Measurements from ENCODE around the gene CHST13.

CHST13 gene

DNA sequence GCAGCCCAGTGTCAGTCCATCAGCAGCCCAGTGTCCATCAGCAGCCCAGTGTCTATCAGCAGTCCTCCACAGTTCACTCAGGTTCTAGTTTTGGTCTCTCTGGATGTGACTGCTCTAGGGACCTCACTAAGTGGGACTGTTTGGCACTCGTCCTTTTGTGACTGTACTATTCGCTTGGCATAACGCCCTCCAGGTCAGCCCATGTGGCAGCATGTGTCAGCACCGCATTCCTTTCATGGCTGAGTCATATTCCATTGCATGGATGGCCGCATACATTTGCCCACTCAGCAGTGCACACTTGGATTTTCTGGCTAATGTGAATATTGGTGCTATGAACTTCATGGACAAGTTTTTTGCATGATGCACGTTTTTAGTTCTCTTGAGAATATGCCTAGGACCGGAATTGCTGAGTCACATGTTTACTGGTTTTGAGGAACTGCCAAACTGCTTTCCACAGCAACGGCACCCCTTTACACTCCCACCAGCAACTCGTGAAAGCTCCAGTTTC lies 16.4 kb downstream of the CHST13 start:
- no peak for DNase-seq (ENCODE audit: low read depth in 2 of 2)

DNA sequence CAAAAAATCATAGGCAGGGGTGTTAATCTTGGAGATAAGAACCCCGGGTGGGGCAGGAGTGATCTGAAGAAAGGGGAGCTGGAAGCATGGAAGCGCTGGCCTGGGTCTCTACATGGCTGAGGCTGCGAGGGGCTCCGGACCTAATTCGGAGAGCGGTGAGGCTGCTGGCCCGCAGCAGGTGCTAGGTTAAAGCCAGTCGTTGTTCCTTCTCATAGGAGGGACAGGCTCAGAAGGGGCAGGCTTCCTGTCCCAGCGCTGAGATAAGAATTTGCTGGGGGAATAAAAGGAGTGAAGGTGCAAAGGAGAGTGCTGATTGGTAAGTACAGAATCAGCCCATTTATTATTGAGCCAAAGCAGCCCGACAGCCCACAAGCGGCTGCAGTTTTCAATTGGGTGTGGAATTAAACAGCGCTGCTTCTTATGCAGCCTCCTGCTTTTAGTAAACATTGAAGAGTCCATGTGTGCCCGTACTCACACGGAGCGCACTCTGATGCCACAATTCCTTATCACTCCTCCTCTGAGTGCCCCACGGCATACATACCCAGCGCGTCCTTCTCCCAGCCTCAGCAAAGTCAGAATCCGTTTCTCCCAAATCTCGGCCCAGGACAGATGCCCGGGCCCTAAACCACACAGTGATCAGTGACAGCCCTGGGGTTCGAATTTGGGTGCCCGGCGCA lies 17.1 kb downstream of the CHST13 start:
- DNase-seq (ENCODE audit: low read depth in 2 of 2): no peak

DNA sequence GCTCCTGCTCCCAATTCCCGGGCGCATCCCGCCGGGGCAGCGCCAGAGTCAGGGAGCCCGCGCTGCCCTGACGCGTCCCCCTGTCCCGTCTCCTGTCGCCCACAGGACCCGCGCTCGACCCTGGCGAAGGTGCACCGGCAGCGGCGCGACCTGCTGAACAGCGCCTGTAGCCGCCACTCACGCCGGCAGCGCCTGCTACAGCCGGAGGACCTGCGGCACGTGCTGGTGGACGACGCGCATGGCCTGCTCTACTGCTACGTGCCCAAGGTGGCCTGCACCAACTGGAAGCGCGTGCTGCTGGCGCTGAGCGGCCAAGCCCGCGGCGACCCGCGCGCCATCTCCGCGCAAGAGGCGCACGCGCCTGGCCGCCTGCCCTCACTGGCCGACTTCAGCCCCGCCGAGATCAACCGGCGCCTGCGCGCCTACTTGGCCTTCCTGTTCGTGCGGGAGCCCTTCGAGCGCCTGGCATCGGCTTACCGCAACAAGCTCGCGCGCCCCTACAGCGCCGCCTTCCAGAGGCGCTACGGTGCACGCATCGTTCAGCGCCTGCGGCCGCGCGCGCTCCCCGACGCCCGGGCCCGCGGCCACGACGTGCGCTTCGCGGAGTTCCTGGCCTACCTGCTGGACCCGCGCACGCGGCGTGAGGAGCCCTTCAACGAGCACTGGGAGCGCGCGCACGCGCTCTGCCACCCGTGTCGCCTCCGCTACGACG lies 17.8 kb downstream of the CHST13 start:
- DNase-seq (ENCODE audit: low read depth in 2 of 2): no peak

DNA sequence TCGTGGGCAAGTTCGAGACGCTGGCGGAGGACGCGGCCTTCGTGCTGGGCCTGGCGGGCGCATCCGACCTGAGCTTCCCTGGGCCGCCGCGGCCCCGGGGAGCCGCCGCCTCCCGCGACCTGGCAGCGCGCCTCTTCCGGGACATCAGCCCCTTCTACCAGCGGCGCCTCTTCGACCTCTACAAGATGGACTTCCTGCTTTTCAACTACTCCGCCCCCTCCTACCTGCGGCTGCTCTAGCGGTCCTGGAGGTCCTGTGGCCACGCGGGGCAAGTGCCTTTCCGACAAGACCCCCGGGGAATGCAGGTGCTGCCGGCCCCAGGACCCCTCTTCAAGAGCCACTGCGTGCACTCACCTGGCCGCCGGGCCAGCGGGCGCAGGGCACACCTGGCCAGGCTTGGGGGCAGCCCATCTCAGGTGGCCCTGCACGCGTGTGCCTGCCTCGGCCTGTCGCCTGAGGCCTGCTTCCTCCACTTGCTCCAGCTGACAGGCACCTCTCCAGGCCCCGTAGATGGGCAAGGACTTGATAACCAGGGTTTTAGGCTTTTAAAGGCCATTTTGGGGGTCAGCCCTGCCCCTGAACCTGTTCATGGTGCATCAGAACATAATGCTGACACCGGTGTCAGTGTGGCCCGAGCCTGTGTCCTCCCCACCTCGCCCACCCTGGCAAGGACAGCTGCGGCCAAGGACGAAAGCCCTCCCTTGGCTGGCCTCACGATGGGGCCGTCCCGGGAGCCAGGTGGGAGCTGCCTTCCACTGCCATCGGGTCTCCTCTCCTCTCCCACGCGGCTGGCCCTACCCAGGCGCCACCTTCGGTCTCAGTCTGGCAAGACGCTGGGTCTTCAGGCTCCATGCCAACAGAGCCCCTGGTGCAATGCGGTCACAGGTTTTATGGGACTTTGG lies 18.6 kb downstream of the CHST13 start:
- no peak for DNase-seq (ENCODE audit: low read depth in 2 of 2)

DNA sequence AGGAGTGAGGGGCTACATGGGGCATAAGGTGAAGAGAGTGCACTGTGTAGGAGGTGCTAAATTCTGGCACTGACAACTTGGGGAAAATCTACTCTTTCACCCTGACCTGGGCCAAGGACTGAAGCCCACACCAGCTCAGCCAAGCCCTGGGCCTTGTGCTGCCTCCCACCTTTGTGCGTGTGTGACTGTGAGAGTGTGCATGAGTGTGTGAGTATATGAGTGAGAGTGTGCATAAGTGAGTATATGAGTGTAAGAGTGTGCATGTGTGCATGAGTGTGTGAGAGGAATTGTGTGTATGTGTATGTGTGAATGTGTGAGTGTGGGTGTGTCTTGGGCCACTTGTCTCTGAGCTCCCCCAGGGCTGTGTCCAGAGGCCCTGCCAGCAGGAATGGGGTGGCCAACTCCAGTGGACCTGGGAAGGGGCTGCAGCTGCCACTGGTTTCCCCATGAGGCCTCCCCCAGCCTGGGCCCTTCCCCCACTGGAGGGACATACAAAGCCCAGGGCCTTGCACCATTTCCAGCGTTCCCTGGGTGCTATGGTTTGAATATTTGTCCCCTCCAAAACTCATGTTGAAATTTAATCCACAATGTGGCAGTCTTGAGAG lies 19.6 kb downstream of the CHST13 start:
- DNase-seq (ENCODE audit: low read depth in 2 of 2): no peak

DNA sequence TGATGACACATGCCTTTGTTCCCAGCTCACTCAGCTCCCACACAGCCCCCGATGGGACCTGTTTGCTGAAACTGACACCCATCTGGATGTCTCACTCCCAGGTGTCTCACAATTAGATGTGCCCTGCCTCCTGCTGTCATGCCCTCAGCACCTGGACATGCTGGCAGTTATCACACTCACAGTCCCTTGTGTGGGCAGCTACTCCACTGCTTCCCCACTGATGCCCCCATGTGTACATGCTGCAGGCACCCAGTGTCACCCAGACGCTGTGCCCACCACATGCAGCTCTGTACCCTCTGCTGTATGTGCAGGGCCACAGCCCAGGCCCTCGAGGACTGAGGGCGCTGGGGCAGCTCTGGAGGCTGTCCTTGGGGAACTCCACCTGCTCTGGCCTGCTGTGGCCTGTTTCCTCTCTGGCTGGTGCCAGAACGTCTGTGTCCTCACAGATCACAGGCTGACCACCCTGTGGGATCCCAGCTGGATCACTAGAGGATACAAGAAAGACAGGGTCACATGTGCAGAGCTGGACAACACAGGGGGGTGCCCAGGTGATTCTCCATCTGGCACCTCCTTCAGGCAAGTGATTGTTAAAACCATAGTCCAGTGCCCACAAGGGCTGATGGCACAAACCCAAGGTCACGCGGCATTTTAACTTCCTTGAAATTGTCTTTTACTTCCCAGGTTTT lies 20.8 kb downstream of the CHST13 start:
- DNase-seq (ENCODE audit: low read depth in 2 of 2): no peak

DNA sequence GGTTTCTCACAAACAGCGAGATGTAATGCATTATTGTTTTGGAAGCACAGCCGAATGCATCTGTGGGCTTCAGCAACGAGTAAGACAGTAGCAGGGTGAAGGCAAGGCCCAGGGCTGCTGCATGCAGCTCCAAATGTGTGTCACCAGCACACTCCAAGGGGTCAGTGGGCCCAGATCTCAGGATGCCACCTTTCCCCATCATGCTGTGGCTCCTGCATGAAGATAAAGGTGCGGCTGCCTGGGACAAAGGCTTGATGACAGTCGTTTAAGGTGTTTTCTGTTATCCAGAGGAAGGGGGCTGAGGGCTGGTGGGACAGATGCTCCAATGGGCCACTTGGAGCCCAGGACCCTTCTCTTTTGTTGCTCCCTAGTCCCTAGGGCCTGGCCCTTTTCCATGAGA lies 21.6 kb downstream of the CHST13 start:
- DNase-seq (ENCODE audit: low read depth in 2 of 2): no peak

DNA sequence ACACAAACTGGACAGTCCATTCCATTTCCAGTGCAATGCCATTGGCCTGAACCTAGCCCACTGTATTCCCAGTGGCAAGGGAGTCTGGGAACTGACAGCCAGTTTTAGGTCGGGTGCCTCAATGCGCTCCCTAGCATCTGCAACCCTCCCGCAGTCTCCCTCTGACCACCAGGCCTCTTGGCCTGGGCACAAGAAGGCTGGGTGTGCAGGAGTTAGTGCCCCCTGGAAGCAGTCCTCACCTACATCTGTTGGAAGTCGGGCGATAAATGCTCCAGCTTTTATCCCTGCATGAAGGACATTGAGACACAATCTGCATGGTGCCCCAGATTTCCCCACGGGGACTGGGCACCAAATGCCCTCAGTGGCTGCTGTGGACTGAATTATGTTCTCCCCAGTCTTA lies 22.1 kb downstream of the CHST13 start:
- no peak for DNase-seq (ENCODE audit: low read depth in 2 of 2)

DNA sequence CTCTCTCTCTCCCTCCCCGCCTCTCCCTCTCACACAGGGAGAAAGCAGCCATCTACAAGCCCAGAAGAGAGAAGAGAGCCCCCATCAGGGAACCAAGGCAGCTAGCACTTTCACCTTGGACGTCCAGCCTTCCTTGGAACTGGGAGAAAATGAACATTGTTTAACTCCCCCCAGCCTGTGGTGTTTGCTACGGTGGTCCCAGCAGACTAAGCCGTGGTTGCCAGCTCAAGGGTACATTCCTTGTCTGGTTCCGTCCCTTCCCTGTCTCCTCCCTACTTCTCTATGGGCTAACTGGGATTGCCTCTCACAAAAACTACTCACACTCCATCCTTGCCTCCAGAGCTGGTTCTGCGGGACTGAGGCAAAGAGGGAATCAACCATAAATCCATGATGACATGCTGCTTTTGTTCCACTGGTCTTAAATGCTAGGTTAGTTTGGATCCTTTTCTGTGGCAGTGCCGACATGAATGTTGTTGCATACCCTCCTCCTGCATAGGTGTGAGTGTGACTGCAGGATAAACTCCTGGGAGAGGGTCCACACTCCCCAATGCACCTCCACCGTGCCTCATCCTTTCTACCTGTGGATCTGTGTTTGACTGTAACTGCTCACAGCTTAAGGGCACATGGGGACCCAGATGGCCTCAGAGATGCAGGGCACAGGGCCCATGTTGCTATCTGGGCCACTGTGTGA lies 22.7 kb downstream of the CHST13 start:
- no peak for DNase-seq (ENCODE audit: low read depth in 2 of 2)

DNA sequence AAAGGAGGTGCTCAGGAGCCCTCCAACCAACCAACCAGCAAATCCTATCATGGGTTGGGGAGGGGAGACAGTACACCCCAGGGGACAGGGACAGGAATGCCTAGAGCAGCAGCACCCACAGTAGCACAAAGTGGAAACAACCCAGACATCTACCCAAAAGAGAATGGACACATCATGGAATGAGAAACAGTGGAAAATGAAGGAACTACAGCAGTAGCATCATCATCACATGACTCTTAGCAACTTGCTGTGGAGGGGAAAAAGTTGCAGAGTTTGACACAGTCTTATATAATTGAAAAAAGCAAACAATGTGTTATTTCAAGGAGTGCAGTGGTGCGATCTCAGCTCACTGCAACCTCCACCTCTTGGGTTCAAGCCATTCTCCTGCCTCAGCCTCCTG lies 23.8 kb downstream of the CHST13 start:
- DNase-seq (ENCODE audit: low read depth in 2 of 2): no peak

DNA sequence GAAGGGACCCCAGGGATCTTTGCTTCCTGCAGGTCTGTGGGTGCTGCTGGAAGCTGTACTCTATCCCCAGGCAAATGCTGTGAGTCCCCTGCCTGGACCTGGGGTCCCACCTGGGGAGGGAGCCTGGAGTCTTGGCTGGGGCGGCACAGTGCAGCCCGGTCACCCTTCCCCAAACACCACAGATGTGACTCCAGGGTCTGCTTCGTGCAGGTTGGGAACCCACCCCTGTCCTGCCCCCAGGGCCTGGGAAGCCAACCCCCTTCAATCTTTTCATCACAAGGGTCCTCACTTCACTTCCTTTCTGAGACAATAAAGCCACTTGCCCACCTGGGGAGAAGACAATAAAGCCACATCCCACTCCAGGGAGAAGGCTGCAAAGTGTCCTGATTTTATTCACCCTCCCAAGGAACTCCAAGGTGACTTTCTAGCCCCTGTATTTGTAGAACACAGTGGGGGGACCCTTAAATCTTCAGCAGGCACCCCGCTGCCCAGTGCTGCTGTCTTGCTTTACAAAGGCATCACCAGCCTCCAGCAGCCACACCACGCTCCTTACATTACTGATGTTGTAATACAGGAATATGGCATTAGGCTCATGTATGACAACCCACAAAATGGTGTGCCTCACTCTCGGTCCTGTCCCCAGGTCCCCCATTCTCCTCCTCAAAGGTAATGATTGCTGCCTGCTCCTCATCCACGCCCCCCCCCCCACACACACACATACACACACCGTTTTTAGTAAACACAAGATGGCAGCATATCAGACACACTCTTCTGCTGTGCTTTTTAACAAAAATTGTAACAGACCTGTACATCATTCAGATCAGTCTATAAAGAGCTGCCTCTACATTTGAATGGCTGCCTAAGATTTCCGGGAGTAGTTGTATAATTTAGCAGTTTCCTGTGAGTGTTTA lies 24.9 kb downstream of the CHST13 start:
- DNase-seq (ENCODE audit: low read depth in 2 of 2): no peak

DNA sequence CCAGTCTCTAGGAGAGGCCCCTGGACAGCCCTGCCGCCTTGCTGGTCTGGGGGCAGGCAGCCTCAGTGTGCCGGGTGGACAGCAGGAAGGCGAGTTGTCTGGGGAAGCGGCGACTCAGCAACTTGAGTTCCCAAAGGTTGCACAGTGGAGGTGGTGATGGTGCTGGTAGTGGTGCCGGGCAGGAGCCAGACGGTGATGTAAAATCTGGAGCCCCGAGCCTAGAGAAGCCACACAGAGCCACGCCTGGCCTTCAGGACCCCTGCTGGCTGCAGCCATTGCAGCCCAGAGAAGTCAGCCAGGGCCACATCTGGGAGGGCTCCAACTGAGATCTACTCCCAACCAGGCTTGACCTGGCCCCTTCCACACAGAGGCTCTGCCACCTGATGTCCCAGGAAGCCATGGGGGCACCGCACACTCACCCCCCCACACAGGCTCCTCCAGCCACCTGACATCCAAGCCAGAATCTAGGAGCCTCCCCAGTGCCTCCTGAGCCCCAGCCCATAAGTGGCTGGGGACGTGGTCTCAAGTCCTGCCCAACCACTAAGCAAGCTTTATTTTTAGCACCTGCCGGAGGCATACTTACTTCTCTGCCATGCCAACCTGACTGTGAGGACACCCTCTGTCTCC lies 26.0 kb downstream of the CHST13 start:
- DNase-seq (ENCODE audit: low read depth in 2 of 2): no peak

DNA sequence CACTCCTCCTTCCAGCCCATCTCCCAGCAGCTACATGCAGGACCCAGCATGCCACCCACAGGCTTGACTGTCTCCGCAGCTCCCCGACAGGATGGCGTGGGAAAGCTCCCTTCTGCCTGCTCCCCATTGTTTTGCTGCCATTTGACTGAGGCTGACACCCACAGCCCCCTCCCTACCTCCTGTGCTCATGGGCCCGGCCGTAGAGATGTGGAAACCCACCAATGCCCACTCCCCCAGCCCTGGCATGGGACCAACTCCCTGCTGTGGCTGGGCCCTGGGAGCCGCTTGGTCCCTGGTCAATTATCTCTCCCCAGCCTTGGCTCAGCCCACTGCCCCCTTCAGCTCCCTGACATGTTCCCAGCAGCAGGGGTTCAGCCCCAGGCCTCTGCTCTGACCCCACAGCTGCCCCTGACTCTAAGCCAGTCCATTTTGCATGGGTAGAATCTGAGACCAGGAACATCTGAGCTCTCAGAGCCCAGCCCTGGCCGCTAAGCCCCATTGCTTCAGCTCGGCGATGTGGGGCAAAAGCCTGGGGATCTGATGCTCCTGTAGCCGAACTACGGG lies 26.6 kb downstream of the CHST13 start:
- no peak for DNase-seq (ENCODE audit: low read depth in 2 of 2)

DNA sequence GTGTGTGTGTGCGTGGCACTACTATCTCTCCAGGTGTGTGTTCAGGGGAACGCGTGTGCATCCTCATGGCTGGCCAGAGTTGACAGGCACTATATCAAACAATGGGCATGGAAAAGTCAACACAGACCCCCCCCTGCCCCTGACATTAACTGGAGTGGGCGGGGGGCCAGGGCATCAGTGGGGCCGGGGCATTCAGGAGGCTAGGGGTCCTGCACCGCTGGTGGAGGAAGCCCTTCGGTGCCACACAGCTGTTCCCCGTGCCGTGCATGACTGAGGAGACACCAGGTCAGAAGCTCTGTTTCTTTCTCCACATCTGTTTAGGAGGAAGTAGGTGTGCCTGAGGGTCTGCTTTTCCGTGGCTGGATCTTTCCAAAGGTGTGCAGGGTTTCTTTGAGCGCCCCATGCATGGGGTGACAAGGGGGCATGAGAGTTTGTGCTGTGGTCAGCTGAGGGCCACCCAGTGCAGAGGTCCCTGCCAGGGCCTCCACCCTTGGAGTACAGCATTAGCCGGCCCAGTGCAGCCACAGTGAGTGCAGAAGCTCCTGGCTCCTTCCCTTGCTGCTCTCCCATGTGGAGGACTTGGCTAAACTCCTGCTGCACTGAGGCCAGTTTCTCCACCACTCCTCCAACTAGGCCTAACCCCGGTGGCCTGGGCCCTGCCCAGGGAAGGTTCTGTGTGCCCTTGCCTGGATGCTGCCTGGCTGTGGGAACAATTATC lies 27.3 kb downstream of the CHST13 start:
- no peak for DNase-seq (ENCODE audit: low read depth in 2 of 2)

DNA sequence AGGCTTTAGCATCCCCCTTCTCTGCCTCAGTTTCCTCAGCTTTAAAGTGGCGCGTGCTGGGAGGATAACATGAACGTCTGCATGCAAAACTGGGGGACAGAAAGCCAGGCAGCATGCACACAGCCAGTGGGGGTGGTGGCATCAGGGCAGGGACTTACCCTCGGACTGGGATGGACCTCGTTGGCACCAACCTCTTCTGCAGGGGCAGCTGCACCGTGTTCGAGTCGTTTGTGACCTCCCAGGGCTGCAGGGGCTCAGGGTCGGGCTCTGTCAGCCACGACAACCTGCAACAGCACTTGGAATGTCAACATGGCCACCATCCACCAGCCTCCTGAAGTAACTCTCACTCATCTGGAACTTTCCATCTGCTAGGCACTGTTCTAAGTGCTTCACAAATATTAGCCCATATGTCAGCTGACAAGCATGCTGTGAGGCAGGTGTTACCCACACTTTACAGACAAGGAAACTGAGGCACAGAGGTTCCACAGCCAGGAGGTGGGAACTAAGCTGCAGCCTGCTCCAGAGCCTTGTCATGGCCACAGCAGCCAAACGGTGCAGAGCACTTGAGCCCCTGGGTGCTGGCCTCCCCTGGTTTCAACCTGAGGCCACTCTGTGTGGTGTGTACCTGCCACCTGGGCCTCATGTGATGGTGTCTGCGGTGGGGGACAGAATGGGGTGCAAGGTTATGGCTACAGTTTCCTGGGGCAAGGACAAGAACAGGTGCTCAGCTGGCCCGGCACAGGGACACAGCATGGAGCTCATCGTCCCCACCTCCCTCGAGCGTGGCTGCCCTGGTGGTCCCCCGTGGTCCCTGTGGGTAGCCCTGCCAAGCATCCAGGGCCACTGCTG lies 28.1 kb downstream of the CHST13 start:
- DNase-seq (ENCODE audit: low read depth in 2 of 2): no peak

DNA sequence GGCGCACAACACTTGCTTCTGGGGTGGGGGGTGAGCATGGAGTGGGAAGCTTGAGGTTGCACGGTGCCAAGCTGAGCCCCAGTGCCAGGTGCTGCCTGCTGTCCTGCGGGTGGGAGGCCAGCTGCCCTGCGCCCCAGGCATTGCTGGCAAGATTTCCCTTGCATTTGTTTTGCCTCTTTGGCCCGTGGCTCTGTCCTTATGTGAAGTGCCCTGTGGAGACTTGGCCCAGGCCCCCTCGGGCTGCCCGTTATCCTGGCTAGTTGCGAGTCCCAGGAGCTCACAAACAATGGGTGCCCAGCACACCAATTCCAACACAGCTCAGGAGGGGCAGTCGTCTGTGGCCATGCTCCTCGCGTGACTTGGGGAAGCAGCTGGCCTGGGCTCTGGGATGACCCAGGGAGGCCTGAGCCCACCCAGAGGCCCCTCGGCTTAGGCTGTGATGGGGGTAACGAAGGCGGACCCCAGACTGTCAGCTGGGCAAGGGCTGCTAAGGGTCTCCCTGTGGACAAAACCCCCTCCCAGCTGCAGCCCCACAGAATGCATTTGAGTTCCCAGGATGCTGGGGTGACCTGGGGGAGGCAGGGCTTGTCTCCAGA lies 28.8 kb downstream of the CHST13 start:
- DNase-seq (ENCODE audit: low read depth in 2 of 2): no peak
